ENCODE data around the gene OR8B3. TPM values are rescaled to one million over a fixed set of nuclear protein-coding genes. Genes with fewer than 3 reads are reported as not detected.
"Not testable (repeated sequence)": the region's sequence is repeated elsewhere in the genome, so short reads cannot be mapped to it uniquely, and the experiment has no call there.

The OR8B3 gene
- total RNA-seq, 3 donors from 2014 or later: not detected

GRCh38 chr11:124403186-124403585 lies 4.4 kb upstream of the OR8B3 start:
- H3K4me3 Mint-ChIP-seq; DNase-seq; ATAC-seq; H3K27me3 Mint-ChIP-seq (ENCODE audit: low read depth); H3K9me3 Mint-ChIP-seq; H3K4me1 Mint-ChIP-seq (ENCODE audit: low read depth); H3K36me3 Mint-ChIP-seq (ENCODE audit: insufficient read depth): not testable (repeated sequence)

GRCh38 chr11:124402326-124402922 lies 3.6 kb upstream of the OR8B3 start:
- no peaks in the 10 kb centered on the region for H3K9me3 Mint-ChIP-seq
- no peaks in the 10 kb centered on the region for H3K36me3 Mint-ChIP-seq (ENCODE audit: insufficient read depth)
- ATAC-seq (peak in 1 of 2 donors; percentile 54), DNase-seq (no peak)
- no peak overlapping the region for H3K4me3 Mint-ChIP-seq
- no peaks in the 10 kb centered on the region for H3K4me1 Mint-ChIP-seq (ENCODE audit: low read depth)
- H3K27me3 Mint-ChIP-seq (ENCODE audit: low read depth): no peaks in the 10 kb centered on the region

GRCh38 chr11:124396847-124397246 lies 2.0 kb downstream of the OR8B3 start:
- ATAC-seq; H3K4me1 Mint-ChIP-seq (ENCODE audit: low read depth); DNase-seq; H3K36me3 Mint-ChIP-seq (ENCODE audit: insufficient read depth); H3K4me3 Mint-ChIP-seq; H3K27me3 Mint-ChIP-seq (ENCODE audit: low read depth); H3K9me3 Mint-ChIP-seq: not testable (repeated sequence)

- no peak for ATAC-seq
- H3K9me3 Mint-ChIP-seq: peaks cover 4% of the 10 kb centered on the region
- H3K4me3 Mint-ChIP-seq: no peak overlapping the region
- no peak for DNase-seq
- no peaks in the 10 kb centered on the region for H3K4me1 Mint-ChIP-seq (ENCODE audit: low read depth)
- H3K27me3 Mint-ChIP-seq (ENCODE audit: low read depth): peaks cover 5% of the 10 kb centered on the region
- H3K36me3 Mint-ChIP-seq (ENCODE audit: insufficient read depth): no peaks in the 10 kb centered on the region
These were observed 4.4 kb downstream of the OR8B3 start for GRCh38 chr11:124394408-124394807.

- DNase-seq: no peak
- H3K4me3 Mint-ChIP-seq: no peak within 1 kb of the TSS
These were observed 14.4 kb downstream of the OR8B3 start, which contains the start of gene OR8B2 for GRCh38 chr11:124384399-124384798. Gene OR8B2, minus strand, starts transcription at chr11:124384499. Its CDS starts 1,156 bp downstream, at chr11:124383343.

GRCh38 chr11:124382857-124383256 lies 16.0 kb downstream of the OR8B3 start:
- not testable (repeated sequence) for H3K27me3 Mint-ChIP-seq (ENCODE audit: low read depth); H3K4me1 Mint-ChIP-seq (ENCODE audit: low read depth); ATAC-seq; H3K36me3 Mint-ChIP-seq (ENCODE audit: insufficient read depth); DNase-seq; H3K9me3 Mint-ChIP-seq; H3K4me3 Mint-ChIP-seq

More at GRCh38 chr11:124384399-124384798, 14.4 kb downstream of the OR8B3 start, which contains the start of gene OR8B2:
- peaks cover 5% of the 10 kb centered on the region for H3K27me3 Mint-ChIP-seq (ENCODE audit: low read depth)
- H3K4me1 Mint-ChIP-seq (ENCODE audit: low read depth): no peaks in the 10 kb centered on the region
- peaks cover 3% of the 10 kb centered on the region for H3K9me3 Mint-ChIP-seq
- no peak for ATAC-seq
- H3K36me3 Mint-ChIP-seq (ENCODE audit: insufficient read depth): no peaks in the 10 kb centered on the region

- no peaks in the 10 kb centered on the region for H3K36me3 Mint-ChIP-seq (ENCODE audit: insufficient read depth)
- ATAC-seq (no peak), DNase-seq (no peak)
- no peak overlapping the region for H3K4me3 Mint-ChIP-seq
- no peaks in the 10 kb centered on the region for H3K9me3 Mint-ChIP-seq
- no peaks in the 10 kb centered on the region for H3K4me1 Mint-ChIP-seq (ENCODE audit: low read depth)
- no peaks in the 10 kb centered on the region for H3K27me3 Mint-ChIP-seq (ENCODE audit: low read depth)
These were observed 18.2 kb downstream of the OR8B3 start for GRCh38 chr11:124380585-124380984.

- Mint-ChIP-seq H3K36me3 (ENCODE audit: insufficient read depth) (no peaks in the 10 kb centered on the region), H3K9me3 (no peaks in the 10 kb centered on the region), H3K4me3 (no peak overlapping the region), H3K27me3 (ENCODE audit: low read depth) (no peaks in the 10 kb centered on the region), H3K4me1 (ENCODE audit: low read depth) (no peaks in the 10 kb centered on the region)
- ATAC-seq (no peak), DNase-seq (no peak)
These were observed 22.5 kb downstream of the OR8B3 start for GRCh38 chr11:124376280-124376679.

GRCh38 chr11:124359566-124359965 lies 39.3 kb downstream of the OR8B3 start:
- H3K4me3 Mint-ChIP-seq: no peak overlapping the region
- DNase-seq (no peak), ATAC-seq (no peak)
- peaks cover 5% of the 10 kb centered on the region for H3K9me3 Mint-ChIP-seq
- no peaks in the 10 kb centered on the region for H3K27me3 Mint-ChIP-seq (ENCODE audit: low read depth)
- H3K4me1 Mint-ChIP-seq (ENCODE audit: low read depth): no peaks in the 10 kb centered on the region
- H3K36me3 Mint-ChIP-seq (ENCODE audit: insufficient read depth): no peaks in the 10 kb centered on the region

- peaks cover 4% of the 10 kb centered on the region for H3K9me3 Mint-ChIP-seq
- H3K4me1 Mint-ChIP-seq (ENCODE audit: low read depth): no peaks in the 10 kb centered on the region
- H3K4me3 Mint-ChIP-seq: no peak overlapping the region
- no peak for DNase-seq
- H3K27me3 Mint-ChIP-seq (ENCODE audit: low read depth): no peaks in the 10 kb centered on the region
- no peaks in the 10 kb centered on the region for H3K36me3 Mint-ChIP-seq (ENCODE audit: insufficient read depth)
- ATAC-seq: no peak
These were observed 52.4 kb downstream of the OR8B3 start for GRCh38 chr11:124346311-124346955.

Other genes starting within 250 kb of the OR8B3 start
- not detected for gene OR10D3, start 215.7 kb downstream of the OR8B3 start, total RNA-seq
- not detected for gene OR8G1, start 157.9 kb downstream of the OR8B3 start, total RNA-seq
- gene OR8G5, start 142.6 kb downstream of the OR8B3 start, total RNA-seq: not detected
- not detected for gene OR8D1, start 85.1 kb downstream of the OR8B3 start, total RNA-seq
- not detected for gene OR8D2, start 78.8 kb downstream of the OR8B3 start, total RNA-seq
- not detected for gene OR8B2, start 14.5 kb downstream of the OR8B3 start, total RNA-seq
- gene OR8B4, start 25.8 kb upstream of the OR8B3 start, total RNA-seq: not detected
- gene OR8B8, start 46.7 kb upstream of the OR8B3 start, total RNA-seq: not detected
- gene OR8B12, start 144.6 kb upstream of the OR8B3 start, total RNA-seq: not detected
- not detected for gene OR8A1, start 171.0 kb upstream of the OR8B3 start, total RNA-seq
- not detected for gene PANX3, start 212.4 kb upstream of the OR8B3 start, total RNA-seq
- gene TBRG1, start 223.8 kb upstream of the OR8B3 start, total RNA-seq: 10 to 100 TPM; 42.4 to 55.0 (median 44.9) TPM